CD4-positive, CD25-positive, alpha-beta regulatory T cell (primary cell): ENCODE data around the gene MAMSTR. TPM values are rescaled to one million over a fixed set of nuclear protein-coding genes. Genes with fewer than 3 reads are reported as not detected.
A peak's percentile ranks its signal among the peaks of the same experiment; 100 is the strongest.

ENCODE experiments used
- ATAC-seq, 2 donors: fragments of 150-1000 bp; cut with Tn5 transposase; one replicate each; pipeline ENCODE4 v1.10.0; 2021; ENCODE audit warnings: low read depth in 2 of 2, moderate number of reproducible peaks in 2 of 2, moderate library complexity in 1 of 2
- DNase-seq, 3 donors: peaks; one replicate each; pipeline versions ENCODE4 v3.0.0 to v3.0.0-alpha.2; 2012 to 2022; ENCODE audit warnings: mixed read lengths in 1 of 3
- H3K27ac ChIP-seq: one replicate; pipeline ENCODE4 v1.7.0; 2013; ENCODE audit warnings: mild to moderate bottlenecking, low read length; ENCODE audit not compliant: insufficient read depth, poor library complexity, severe bottlenecking
- H3K27me3 ChIP-seq: one replicate; pipeline ENCODE4 v1.7.0; 2013; ENCODE audit warnings: low read length; ENCODE audit not compliant: control insufficient read depth, insufficient read depth
- H3K36me3 ChIP-seq: one replicate; pipeline ENCODE4 v1.7.0; 2013; ENCODE audit warnings: mild to moderate bottlenecking, low read length, moderate library complexity; ENCODE audit not compliant: control insufficient read depth, insufficient read depth
- H3K4me1 ChIP-seq: 2 replicates; pipeline ENCODE4 v1.7.0; 2013; ENCODE audit warnings: mild to moderate bottlenecking, low read length; ENCODE audit not compliant: insufficient read depth, control insufficient read depth, poor library complexity, severe bottlenecking
- H3K4me3 ChIP-seq: one replicate; pipeline ENCODE4 v1.7.0; 2013; ENCODE audit warnings: low read depth, mild to moderate bottlenecking, low read length, moderate library complexity
- H3K9me3 ChIP-seq, 2 experiments: 1 replicate in 1 of 2; 2 replicates in 1 of 2; pipeline ENCODE4 v1.7.0; 2013; ENCODE audit warnings: low read length in 2 of 2, mild to moderate bottlenecking in 1 of 2, moderate library complexity in 1 of 2; ENCODE audit not compliant: control insufficient read depth in 2 of 2
- H3K27ac Mint-ChIP-seq, 3 donors: one replicate each; pipeline ENCODE4 v1.8.0; 2020 to 2022; ENCODE audit warnings: mild to moderate bottlenecking in 3 of 3, mixed read lengths in 3 of 3, moderate library complexity in 2 of 3
- H3K27me3 Mint-ChIP-seq: one replicate; pipeline ENCODE4 v1.8.0; 2022; ENCODE audit warnings: mild to moderate bottlenecking, mixed read lengths
- H3K36me3 Mint-ChIP-seq: one replicate; pipeline ENCODE4 v1.8.0; 2020; ENCODE audit warnings: mixed read lengths
- H3K4me1 Mint-ChIP-seq, 4 donors: one replicate each; pipeline ENCODE4 v1.8.0; 2020 to 2022; ENCODE audit warnings: mixed read lengths in 4 of 4, mild to moderate bottlenecking in 1 of 4
- H3K4me3 Mint-ChIP-seq, 4 donors: one replicate each; pipeline ENCODE4 v1.8.0; 2020 to 2022; ENCODE audit warnings: mild to moderate bottlenecking in 4 of 4, mixed read lengths in 4 of 4, moderate library complexity in 3 of 4
- H3K9me3 Mint-ChIP-seq, 7 donors: one replicate each; pipeline ENCODE4 v1.8.0; 2020 to 2022; ENCODE audit warnings: mixed read lengths in 7 of 7, mild to moderate bottlenecking in 3 of 7, moderate library complexity in 2 of 7
- polyA plus RNA-seq, 4 donors: library from polyadenylated mRNA; unstranded; fragments of 300-500 nt; fragmentation: Illumina TruSeq; gene quantifications; one replicate each; pipeline ENCODE4 v1.2.3, GENCODE V29; 2021
- total RNA-seq: library from RNA; stranded (reverse); gene quantifications from one replicate; pipeline ENCODE4 v1.2.3, GENCODE V29; 2022

MAMSTR gene
- total and polyA plus RNA-seq, 5 donors from 2014 or later: 0.17 to 1.1 (median 0.40) TPM

DNA sequence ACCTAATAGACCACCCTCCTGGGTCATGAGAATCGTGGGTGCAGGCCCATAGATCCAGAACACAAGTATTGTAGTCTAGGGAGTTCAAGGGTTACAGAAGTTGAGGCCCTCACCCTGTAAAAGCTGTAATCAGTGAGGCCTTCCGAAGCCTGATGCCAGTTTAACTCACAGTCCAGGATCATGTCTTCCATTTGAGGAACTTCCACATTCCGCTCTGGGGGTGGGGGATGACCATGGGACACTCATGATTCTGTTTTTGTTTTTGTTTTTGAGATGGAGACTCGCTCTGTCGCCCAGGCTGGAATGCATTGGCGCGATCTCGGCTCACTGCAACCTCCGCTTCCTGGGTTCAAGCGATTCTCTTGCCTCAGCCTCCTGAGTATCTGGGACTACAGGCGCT is 22.6 kb upstream of the MAMSTR start:
- no peak overlapping the region for H3K27ac Mint-ChIP-seq
- ATAC-seq (no peak), DNase-seq (no peak)
- H3K27me3 Mint-ChIP-seq: peaks cover 34% of the 10 kb centered on the region
- Histone ChIP-seq H3K4me3 (no peak overlapping the region), H3K27me3 (no peaks in the 10 kb centered on the region), H3K4me1 (peaks cover 25% of the 10 kb centered on the region), H3K36me3 (no peaks in the 10 kb centered on the region), H3K9me3 (peaks cover 0 to 5% of the 10 kb centered on the region in 2 experiments), H3K27ac (no peak overlapping the region)
- H3K36me3 Mint-ChIP-seq: peaks cover 4% of the 10 kb centered on the region
- peaks cover 0 to 48% (median 7%) of the 10 kb centered on the region in 4 donors for H3K4me1 Mint-ChIP-seq
- peak overlapping the region in 1 of 4 donors; percentile 41 for H3K4me3 Mint-ChIP-seq
- H3K9me3 Mint-ChIP-seq: peaks cover 0 to 2% (median 0%) of the 10 kb centered on the region in 7 donors

GRCh38 chr19:48741129-48741999 is 21.8 kb upstream of the MAMSTR start:
- DNase-seq: peak in 1 of 3 donors; percentile 36
- Mint-ChIP-seq H3K27me3 (peaks cover 33% of the 10 kb centered on the region), H3K4me3 (peak overlapping the region; percentile 41 to 57 (median 50)), H3K27ac (no peak overlapping the region), H3K36me3 (peaks cover 4% of the 10 kb centered on the region), H3K9me3 (peaks cover 0 to 2% (median 0%) of the 10 kb centered on the region in 7 donors), H3K4me1 (peaks cover 0 to 42% (median 6%) of the 10 kb centered on the region in 4 donors)
- Histone ChIP-seq H3K4me3 (no peak overlapping the region), H3K36me3 (no peaks in the 10 kb centered on the region), H3K27me3 (no peaks in the 10 kb centered on the region), H3K27ac (no peak overlapping the region), H3K9me3 (peaks cover 0 to 5% of the 10 kb centered on the region in 2 experiments), H3K4me1 (peaks cover 22% of the 10 kb centered on the region)
- no peak for ATAC-seq

DNA sequence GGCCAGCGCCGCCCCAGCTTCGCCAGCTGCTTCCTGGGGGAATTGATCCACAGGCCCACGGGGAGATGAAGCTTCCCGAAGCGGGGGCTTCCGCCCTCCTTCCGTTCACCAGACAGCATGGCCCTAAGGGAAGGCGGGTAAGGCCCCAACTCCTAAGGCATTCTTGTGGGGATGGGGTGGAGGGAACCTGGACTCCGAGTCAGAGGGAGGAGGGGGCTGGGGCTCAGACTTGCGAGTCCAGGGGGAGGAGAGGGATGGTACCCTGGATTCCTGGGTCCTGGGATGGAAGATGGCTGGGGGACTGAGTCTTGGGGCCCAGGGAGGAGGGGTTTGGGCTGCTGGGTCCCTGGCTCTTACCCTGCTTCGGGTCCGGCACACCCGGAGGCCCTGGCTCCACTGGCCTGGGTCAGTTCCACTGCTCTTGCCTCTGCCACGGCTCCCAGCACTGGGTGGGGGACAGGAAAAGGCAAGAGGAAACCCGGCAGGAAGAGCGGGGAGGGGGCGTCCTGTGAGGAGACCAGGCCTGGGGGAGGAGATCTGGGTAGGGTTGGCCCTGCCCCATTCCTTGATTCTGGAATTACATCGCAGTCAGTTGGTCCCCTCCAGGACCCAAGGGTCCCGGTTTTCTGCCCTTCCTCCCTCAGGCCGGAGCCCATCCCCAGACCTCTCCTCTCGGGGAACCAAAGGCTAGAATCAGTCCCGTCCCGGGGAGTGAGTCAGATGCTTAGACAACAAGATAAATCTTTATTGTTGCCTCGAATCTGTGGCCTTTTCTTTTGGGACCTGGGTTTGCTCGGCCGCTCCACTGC is 20.8 kb upstream of the MAMSTR start, which contains the start of gene RASIP1:
Gene RASIP1 (minus strand): TSS at position 447 of the 809 bp plus-strand sequence. CDS start 328 bp downstream, at position 119.
- Histone ChIP-seq H3K4me1 (peaks cover 22% of the 10 kb centered on the region), H3K9me3 (peaks cover 0 to 3% of the 10 kb centered on the region in 2 experiments), H3K27ac (no peak within 1 kb of the TSS), H3K36me3 (no peaks in the 10 kb centered on the region), H3K4me3 (no peak within 1 kb of the TSS), H3K27me3 (no peaks in the 10 kb centered on the region)
- Mint-ChIP-seq H3K9me3 (no peaks in the 10 kb centered on the region), H3K36me3 (peaks cover 4% of the 10 kb centered on the region), H3K27ac (no peak within 1 kb of the TSS), H3K4me1 (peaks cover 0 to 35% (median 6%) of the 10 kb centered on the region in 4 donors), H3K4me3 (peak within 1 kb of the TSS in 3 of 4 donors; percentile 48 to 59 (median 57)), H3K27me3 (peaks cover 23% of the 10 kb centered on the region)
- no peak for ATAC-seq
- no peak for DNase-seq

- Histone ChIP-seq H3K36me3 (no peaks in the 10 kb centered on the region), H3K27me3 (no peaks in the 10 kb centered on the region), H3K4me3 (no peak overlapping the region), H3K27ac (no peak overlapping the region), H3K9me3 (no peaks in the 10 kb centered on the region), H3K4me1 (peaks cover 22% of the 10 kb centered on the region)
- peaks cover 22% of the 10 kb centered on the region for H3K27me3 Mint-ChIP-seq
- ATAC-seq: no peak
- H3K27ac Mint-ChIP-seq: no peak overlapping the region
- DNase-seq: no peak
- peak overlapping the region in 2 of 4 donors; percentile 32 to 59 for H3K4me3 Mint-ChIP-seq
- peaks cover 0 to 2% (median 0%) of the 10 kb centered on the region in 7 donors for H3K9me3 Mint-ChIP-seq
- peaks cover 4% of the 10 kb centered on the region for H3K36me3 Mint-ChIP-seq
- peaks cover 0 to 31% (median 6%) of the 10 kb centered on the region in 4 donors for H3K4me1 Mint-ChIP-seq
These were observed 20.1 kb upstream of the MAMSTR start for GRCh38 chr19:48739404-48740163.

DNA sequence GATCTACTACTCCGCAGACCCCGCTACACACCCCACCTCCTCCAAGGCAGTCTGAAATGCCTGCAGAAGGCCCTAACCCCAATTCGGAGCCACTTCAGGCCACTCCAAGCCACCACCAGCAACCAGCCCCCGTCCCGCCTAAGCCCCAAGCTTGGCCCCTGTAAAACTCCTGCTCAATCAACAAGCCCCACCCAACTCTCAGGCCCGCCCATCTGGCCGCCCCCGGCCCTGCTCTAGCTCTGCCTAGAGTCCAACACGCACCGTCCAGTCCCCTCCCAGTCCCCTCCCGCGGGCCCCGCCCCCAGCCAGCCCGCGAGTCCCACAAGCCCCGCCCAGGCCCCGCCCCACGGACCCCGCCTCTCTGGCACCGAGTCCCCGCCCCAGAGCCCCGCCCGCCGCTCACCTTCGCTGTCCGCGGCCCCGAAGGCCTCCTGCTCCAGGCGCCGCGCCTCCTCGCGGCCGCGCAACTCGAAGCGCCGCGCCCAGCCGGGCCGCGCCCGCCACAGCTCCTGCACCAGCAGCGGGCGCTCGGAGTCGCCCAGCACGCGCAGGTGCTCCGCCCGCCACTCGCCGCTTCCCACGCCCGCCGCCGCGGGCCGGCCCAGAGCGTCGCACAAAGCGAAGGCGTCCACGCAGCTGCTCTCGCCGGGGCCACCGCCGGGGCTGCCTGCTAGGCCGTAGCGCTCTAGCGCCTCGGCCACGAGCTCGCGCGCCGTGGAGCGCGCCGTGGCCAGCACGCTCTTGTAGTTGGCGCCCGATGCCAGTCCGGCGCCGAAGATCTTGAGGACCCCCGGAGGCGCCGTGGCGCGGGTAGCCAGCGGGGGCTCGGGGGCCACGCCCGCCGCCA is 19.3 kb upstream of the MAMSTR start:
- no peaks in the 10 kb centered on the region for H3K27me3 ChIP-seq
- peaks cover 24% of the 10 kb centered on the region for H3K27me3 Mint-ChIP-seq
- no peak overlapping the region for H3K27ac ChIP-seq
- ATAC-seq: peak; percentile 91 to 94
- peaks cover 0 to 31% (median 6%) of the 10 kb centered on the region in 4 donors for H3K4me1 Mint-ChIP-seq
- H3K9me3 ChIP-seq: no peaks in the 10 kb centered on the region
- H3K4me3 ChIP-seq: no peak overlapping the region
- H3K4me1 ChIP-seq: peaks cover 22% of the 10 kb centered on the region
- peak overlapping the region in 2 of 4 donors; percentile 65 to 68 for H3K4me3 Mint-ChIP-seq
- H3K36me3 ChIP-seq: no peaks in the 10 kb centered on the region
- H3K36me3 Mint-ChIP-seq: peaks cover 4% of the 10 kb centered on the region
- H3K27ac Mint-ChIP-seq: peak overlapping the region in 2 of 3 donors; percentile 36 to 63
- H3K9me3 Mint-ChIP-seq: peaks cover 0 to 2% (median 0%) of the 10 kb centered on the region in 7 donors
- peak; percentile 83 to 89 (median 86) for DNase-seq

DNA sequence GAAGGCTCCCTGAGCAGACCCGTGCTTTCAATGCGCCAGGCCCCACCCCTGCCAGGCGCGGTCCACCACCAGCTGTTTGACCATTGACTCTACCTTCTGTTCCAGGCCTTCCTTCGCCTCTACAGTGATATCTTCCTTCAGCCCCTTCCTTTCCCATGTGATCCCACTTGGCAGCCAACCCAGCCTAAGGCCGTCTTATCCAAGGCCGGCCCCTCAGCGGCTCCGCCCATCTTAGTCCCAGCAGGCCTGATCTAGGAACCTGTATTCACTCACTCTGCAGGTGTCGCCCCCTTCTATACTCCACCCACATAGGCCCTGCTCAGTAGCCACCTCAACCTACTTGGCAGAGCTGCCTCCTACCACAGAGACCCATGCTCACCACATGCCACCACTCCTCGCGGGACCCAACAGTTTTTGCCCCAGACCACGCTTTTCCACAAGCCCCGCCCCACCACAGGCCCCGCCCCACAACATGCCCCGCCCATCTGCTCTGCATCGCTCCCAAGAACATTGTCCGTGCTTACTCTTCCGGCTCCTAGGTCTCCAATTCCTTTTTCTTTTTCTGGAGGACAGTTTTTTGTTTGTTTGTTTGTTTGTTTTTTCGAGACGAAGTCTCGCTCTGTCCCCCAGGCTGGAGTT is 18.0 kb upstream of the MAMSTR start:
- Mint-ChIP-seq H3K9me3 (peaks cover 0 to 2% (median 0%) of the 10 kb centered on the region in 7 donors), H3K27ac (peak overlapping the region in 1 of 3 donors; percentile 82), H3K27me3 (peaks cover 24% of the 10 kb centered on the region), H3K4me1 (peaks cover 0 to 31% (median 6%) of the 10 kb centered on the region in 4 donors), H3K36me3 (no peaks in the 10 kb centered on the region), H3K4me3 (peak overlapping the region in 2 of 4 donors; percentile 33 to 41)
- Histone ChIP-seq H3K36me3 (no peaks in the 10 kb centered on the region), H3K9me3 (no peaks in the 10 kb centered on the region), H3K4me1 (peaks cover 22% of the 10 kb centered on the region), H3K27me3 (no peaks in the 10 kb centered on the region), H3K4me3 (no peak overlapping the region), H3K27ac (no peak overlapping the region)
- DNase-seq: no peak
- ATAC-seq: no peak
